Pancreas (tissue), 10 donors: ENCODE data around the gene ZDHHC22. TPM values are rescaled to one million over a fixed set of nuclear protein-coding genes. Genes with fewer than 3 reads are reported as not detected.
A peak's percentile ranks its signal among the peaks of the same experiment; 100 is the strongest.

ENCODE experiments used
- ATAC-seq, 4 donors: fragments of 200-7000 bp; cut with Tn5 transposase; one replicate each; pipeline versions ENCODE4 v1.8.0 to v1.9.1; 2020; ENCODE audit warnings: mild to moderate bottlenecking in 4 of 4, moderate library complexity in 4 of 4
- DNase-seq, 6 donors: peaks; one replicate each; pipeline ENCODE4 v3.0.0-alpha.2; 2020
- FAIRE-seq: peaks from 2 replicates; lab custom pipeline; 2012; peaks lifted over from hg19 to GRCh38; lab: Jason Lieb, UNC
- H3K27ac ChIP-seq, 4 donors: fragments of 200-600 bp; sonication (generic); 1 replicate in 3 of 4; 2 replicates in 1 of 4; pipeline versions ENCODE4 v1.5.0 to v1.8.0; 2020
- H3K27me3 ChIP-seq, 4 donors: fragments of 200-600 bp; one replicate each; pipeline ENCODE4 v1.8.0; 2021
- H3K36me3 ChIP-seq, 3 donors: fragments of 200-600 bp; sonication (generic) in 1 of 3; one replicate each; pipeline versions ENCODE4 v1.5.0 to v1.8.0; 2020 to 2021
- H3K4me1 ChIP-seq, 3 donors: fragments of 200-600 bp; one replicate each; pipeline ENCODE4 v1.8.0; 2021
- H3K4me3 ChIP-seq, 4 donors: fragments of 200-600 bp; sonication (generic) in 2 of 4; one replicate each; pipeline versions ENCODE4 v1.5.0 to v1.8.0; 2020 to 2021
- H3K9me3 ChIP-seq, 4 donors: fragments of 200-600 bp; one replicate each; pipeline ENCODE4 v1.8.0; 2021
- WGBS, 2 donors: extraction: QIAGEN DNeasy Blood & Tissue Kit; methylation state at CpG; one replicate each; pipeline ENCODE4 v1.1.7; 2013; 5-methylcytosine and 5-hydroxymethylcytosine counted together
- intact Hi-C, 3 donors: fragments of 100-400 bp; cut with DNase I; formaldehyde crosslinking; loops; one replicate each; pipeline versions ENCODE4 v1.11.1 to v1.14.2; 2022
- polyA plus RNA-seq, 2 donors: library from polyadenylated mRNA; stranded (reverse); fragments of 200-250 nt; gene quantifications; one replicate each; pipeline ENCODE4 v1.2.3, GENCODE V29; 2013
- total RNA-seq, 6 donors: library from RNA; stranded (reverse); fragmentation: NEBNext Ultra II Directional in 4 of 6; extraction: Animal tissue kit (Norgen Biotek cat#: 25700) in 4 of 6; gene quantifications; one replicate each; pipeline versions ENCODE4 v1.2.1 to v1.2.4, GENCODE V29; 2021 to 2023
- TF ChIP-seq, protein P1 (sequence below), 4 donors: fragments of 200-600 bp; sonication (generic) in 3 of 4; IDR thresholded peaks; one replicate each; pipeline versions ENCODE4 v1.5.0 to v1.8.0; 2021; ENCODE audit warnings: antibody characterized with exemption in 4 of 4
- donor health status: healthy with polysubstance abuse.
- donor health status: DM: no; HTN: no; CAD: no; lungs with moderate emphysema.
- donor health status: DM: no; HTN: no; CAD: no.
- donor health status: control.
- donor health status: control.
- donor health status: Bipolar disorder and iron deficiency.
- donor health status: DM: yes; HTN: yes; CAD: no.
- donor health status: DM: no; HTN: no; CAD: no.
- donor health status: DM: no; HTN: no; CAD: no.
- donor health status: DM: yes; HTN: yes; CAD: no.

Gene ZDHHC22
- total and polyA plus RNA-seq, 8 donors: 0.04 to 0.19 (median 0.04) TPM; not detected in 5

DNA sequence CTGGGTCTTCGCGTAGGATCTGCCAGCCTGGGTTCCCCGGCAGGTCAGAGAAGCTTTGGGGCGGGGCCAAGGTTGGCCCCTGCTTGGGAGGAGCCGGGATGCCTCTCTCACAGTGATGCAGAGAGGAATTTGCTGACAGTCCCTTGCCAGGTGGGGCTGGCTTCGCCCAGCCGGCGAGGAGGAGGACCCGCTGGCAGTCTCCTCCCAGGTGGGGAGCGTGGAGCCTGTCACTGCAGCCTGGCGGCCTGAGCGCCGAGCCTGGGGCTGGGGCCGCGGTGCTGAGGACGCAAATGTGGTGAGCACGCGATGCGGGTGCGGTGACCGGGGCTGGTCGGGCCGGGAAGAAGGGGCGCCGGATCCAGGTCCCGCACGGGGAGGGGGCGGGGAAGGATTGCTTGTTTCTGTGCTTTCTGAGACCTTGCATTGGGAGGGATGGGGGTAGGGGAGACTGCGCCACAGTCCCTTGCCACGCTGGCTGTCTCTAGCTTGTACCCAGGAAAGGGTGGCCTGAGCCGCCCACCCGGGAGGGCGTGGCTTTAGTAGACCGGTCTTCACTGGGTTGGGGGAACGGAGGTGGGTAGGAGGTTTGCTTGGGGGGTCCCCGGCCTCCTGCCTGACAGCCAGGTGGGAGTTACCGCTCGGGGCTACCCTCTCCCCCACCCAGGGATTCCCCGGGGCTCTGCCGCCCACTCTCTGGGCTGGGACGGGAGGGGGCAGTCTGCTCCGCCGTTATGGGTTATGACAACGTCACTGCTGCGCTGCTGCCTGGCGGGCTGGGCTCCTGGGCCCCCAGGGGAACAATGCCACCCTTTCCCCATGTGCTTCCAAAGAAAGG, 40.2 kb upstream of the ZDHHC22 start, which contains the start of gene TMEM63C:
Gene TMEM63C (plus strand): TSS at position 196 of the 835 bp plus-strand sequence. CDS start 37,016 bp downstream, outside the sequence.
- H3K36me3 ChIP-seq: no peaks in the 10 kb centered on the region
- peak; percentile 95 to 97 (median 95) for ATAC-seq
- intact Hi-C loops: no loop called here
- H3K27me3 ChIP-seq: no peaks in the 10 kb centered on the region
- H3K27ac ChIP-seq: no peak within 1 kb of the TSS
- FAIRE-seq: no peak
- DNase-seq: peak; percentile 63 to 88 (median 78)
- TF ChIP-seq, protein P1, sequence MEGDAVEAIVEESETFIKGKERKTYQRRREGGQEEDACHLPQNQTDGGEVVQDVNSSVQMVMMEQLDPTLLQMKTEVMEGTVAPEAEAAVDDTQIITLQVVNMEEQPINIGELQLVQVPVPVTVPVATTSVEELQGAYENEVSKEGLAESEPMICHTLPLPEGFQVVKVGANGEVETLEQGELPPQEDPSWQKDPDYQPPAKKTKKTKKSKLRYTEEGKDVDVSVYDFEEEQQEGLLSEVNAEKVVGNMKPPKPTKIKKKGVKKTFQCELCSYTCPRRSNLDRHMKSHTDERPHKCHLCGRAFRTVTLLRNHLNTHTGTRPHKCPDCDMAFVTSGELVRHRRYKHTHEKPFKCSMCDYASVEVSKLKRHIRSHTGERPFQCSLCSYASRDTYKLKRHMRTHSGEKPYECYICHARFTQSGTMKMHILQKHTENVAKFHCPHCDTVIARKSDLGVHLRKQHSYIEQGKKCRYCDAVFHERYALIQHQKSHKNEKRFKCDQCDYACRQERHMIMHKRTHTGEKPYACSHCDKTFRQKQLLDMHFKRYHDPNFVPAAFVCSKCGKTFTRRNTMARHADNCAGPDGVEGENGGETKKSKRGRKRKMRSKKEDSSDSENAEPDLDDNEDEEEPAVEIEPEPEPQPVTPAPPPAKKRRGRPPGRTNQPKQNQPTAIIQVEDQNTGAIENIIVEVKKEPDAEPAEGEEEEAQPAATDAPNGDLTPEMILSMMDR (IDR thresholded peaks at IDR 0.05): no peak
- peak within 1 kb of the TSS; percentile 29 to 54 (median 38) for H3K4me3 ChIP-seq
- peaks cover 0 to 3% (median 0%) of the 10 kb centered on the region in 3 donors for H3K4me1 ChIP-seq
- 1% methylated on average over 36 to 46 of the region's 46 CpGs for WGBS, 2 donors
- H3K9me3 ChIP-seq: no peaks in the 10 kb centered on the region

DNA sequence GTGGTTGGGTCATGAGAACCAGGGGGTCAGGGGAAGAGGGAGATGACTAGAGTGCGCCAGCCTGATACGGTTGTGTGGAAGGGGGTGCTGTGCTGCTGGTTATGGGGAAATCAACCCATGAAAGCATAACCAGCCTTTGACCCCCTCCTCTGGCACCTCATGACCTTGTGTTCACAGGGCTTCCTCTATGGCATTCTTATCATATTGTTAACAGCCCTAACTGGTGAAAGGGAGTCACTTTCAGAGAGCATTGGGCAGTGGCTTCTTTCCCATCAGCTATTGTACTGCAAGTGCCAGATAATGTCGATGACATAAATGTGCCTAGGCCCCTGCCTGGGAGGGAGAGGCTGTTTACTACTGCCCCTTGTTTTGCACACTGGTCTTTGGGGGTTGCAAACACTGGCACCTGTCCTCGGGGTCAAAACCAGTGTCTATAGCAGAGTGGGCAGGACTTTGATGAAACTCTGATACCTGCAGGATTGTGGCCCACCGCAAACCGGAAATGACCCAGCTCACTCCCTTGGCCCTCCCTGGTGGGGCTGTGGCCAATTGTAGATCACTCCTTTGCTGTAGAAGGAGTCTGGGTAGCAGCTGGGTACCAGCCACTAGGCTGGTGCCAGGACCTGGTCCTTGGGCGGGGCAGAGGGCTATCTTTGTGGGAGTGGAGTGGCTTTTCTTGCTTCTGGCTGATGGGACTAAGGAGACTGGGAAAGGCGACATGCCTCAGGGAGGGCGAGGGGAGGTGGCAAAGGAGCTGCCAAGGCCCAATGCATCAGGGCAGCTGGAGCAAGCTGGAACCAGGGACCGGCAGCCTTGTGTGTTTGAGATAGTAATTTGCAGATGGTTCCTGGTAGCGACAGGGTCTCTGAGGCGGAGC, 39.4 kb upstream of the ZDHHC22 start:
- no peak for DNase-seq
- no peaks in the 10 kb centered on the region for H3K9me3 ChIP-seq
- ATAC-seq: peak in 3 of 4 donors; percentile 72 to 79 (median 77)
- H3K27me3 ChIP-seq: no peaks in the 10 kb centered on the region
- no peak for FAIRE-seq
- WGBS, 2 donors: 30 to 32% methylated on average over 12 of the region's 12 CpGs
- no peak overlapping the region for H3K27ac ChIP-seq
- TF ChIP-seq, protein P1 (IDR thresholded peaks at IDR 0.05): no peak
- intact Hi-C loops: no loop called here
- no peaks in the 10 kb centered on the region for H3K36me3 ChIP-seq
- peaks cover 0 to 3% (median 0%) of the 10 kb centered on the region in 3 donors for H3K4me1 ChIP-seq
- peak overlapping the region in 3 of 4 donors; percentile 29 to 54 (median 46) for H3K4me3 ChIP-seq

DNA sequence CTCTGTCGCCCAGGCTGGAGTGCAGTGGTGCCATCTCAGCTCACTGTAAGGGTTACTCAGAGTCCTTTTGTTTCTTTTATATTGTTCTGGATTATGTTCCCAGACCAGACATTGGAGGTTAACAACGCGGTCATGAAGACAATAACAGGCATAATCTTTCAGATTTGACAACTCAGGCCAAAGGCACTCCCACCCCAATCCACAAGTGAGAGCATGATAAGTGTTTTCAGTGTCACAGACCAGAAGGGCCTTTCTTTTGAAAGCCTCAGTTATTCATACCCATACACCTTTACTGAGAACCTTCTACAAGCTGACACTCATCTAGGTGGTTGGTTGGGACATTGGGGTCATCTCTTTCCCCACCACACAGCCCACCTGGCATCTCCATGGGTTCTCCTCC, 37.1 kb upstream of the ZDHHC22 start:
- WGBS, 2 donors: 54 to 58% methylated on average over 3 of the region's 3 CpGs
- intact Hi-C loops: no loop called here
- Histone ChIP-seq H3K27me3 (no peaks in the 10 kb centered on the region), H3K36me3 (no peaks in the 10 kb centered on the region), H3K4me1 (peaks cover 0 to 3% (median 0%) of the 10 kb centered on the region in 3 donors), H3K27ac (no peak overlapping the region), H3K9me3 (no peaks in the 10 kb centered on the region), H3K4me3 (no peak overlapping the region)
- FAIRE-seq (no peak), DNase-seq (no peak), ATAC-seq (no peak)
- TF ChIP-seq, protein P1 (IDR thresholded peaks at IDR 0.05): no peak

DNA sequence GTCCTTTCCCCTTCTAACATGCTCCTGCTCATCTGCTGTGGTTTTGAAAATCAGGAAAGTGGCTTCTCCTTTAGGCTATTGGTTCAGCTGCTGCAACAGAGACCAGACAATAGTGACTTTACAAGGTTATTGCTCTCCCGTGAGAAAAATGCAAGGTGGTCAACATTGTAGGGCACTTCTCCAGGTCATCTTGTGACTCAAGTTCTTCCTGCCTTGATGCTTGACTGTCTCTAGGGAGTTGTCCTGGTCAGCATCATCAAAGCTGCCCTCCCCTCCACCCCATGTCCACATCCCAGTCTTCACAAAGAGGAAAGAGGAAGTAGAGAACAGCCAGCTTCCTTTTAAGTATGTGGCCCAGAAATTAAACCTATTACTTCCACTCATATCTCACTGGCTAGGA, 36.1 kb upstream of the ZDHHC22 start:
- ATAC-seq (no peak), DNase-seq (no peak), FAIRE-seq (no peak)
- intact Hi-C loops: no loop called here
- WGBS, 2 donors: 4 to 12% methylated on average over 1 of the region's 1 CpG
- H3K4me1 ChIP-seq: peaks cover 0 to 3% (median 0%) of the 10 kb centered on the region in 3 donors
- TF ChIP-seq, protein P1 (IDR thresholded peaks at IDR 0.05): no peak
- H3K36me3 ChIP-seq: no peaks in the 10 kb centered on the region
- no peak overlapping the region for H3K27ac ChIP-seq
- no peaks in the 10 kb centered on the region for H3K9me3 ChIP-seq
- no peaks in the 10 kb centered on the region for H3K27me3 ChIP-seq
- H3K4me3 ChIP-seq: no peak overlapping the region
